Breast epithelium (tissue), 3 donors: ENCODE results near the gene FCER1G.

Experiments used
- CTCF ChIP-seq, 3 donors: fragments of 450-650 bp; IDR thresholded peaks; one replicate each; pipeline ENCODE4 v1.5.1; 2016 to 2017; ENCODE audit warnings: antibody characterized with exemption in 3 of 3, mild to moderate bottlenecking in 3 of 3, moderate library complexity in 3 of 3
- POLR2A ChIP-seq: fragments of 450-650 bp; IDR thresholded peaks from one replicate; pipeline ENCODE4 v1.6.1; 2016; ENCODE audit warnings: antibody characterized with exemption, mild to moderate bottlenecking, moderate library complexity

DNA sequence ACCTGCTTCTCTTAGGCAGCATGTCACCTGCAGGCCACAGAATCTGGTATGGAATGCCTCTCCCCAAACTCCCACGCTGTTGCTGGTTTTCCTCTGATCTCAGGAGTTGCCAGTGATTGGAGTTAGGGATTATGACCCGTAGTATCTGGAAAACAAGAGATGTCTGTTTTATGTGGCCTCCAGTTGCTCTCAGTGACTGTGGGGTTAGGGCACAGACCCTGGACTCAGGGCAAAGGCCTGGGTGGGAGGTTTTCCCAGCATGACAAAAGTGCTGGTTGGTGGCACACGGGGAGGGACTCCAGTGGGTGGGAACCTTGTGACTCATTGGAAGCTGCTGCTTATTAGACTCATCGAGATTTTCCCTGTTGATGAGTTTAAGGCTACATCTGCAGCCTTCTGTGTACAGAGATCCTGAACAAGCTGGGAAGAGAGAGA is 23.0 kb downstream of the FCER1G start, which contains the start of gene NR1I3:
- TF ChIP-seq CTCF (IDR thresholded peaks at IDR 0.05) = no peak
- TF ChIP-seq POLR2A = no peak
